ENCODE data around the gene B4GALT5.
"Not testable (repeated sequence)": the region's sequence is repeated elsewhere in the genome, so short reads cannot be mapped to it uniquely, and the experiment has no call there.

Gene B4GALT5

DNA sequence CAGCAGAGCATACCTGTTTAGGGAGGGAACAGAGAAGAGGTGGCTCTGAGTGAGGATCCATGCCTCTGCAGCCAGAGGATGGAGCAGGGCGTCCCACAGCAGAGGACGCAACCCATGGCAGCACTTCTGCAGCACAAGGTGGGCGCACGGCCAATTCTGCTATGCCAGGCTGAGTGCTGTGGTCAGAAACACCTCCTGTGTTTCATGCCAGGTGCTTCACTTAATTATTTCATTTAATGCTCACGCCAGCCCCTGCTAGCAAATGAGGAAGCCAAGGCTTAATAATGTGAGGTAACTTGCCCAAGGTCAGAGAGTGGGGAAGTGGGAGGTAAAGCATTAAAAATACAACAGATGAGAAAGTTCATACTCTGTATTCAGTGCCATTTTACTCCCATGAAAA lies 77.2 kb downstream of the B4GALT5 start:
- H3K27ac ChIP-seq (ENCODE audit: low read depth, low read length, severe bottlenecking), result no peak overlapping the region
- no peak overlapping the region for H3K4me3 ChIP-seq (ENCODE audit: extremely low read depth, insufficient read depth, low read length, poor library complexity, severe bottlenecking)
- H3K9me3 ChIP-seq (ENCODE audit: control insufficient read depth, low read length), result no peaks in the 10 kb centered on the region
- H3K36me3 ChIP-seq (ENCODE audit: control insufficient read depth, insufficient read depth, low read length), result peaks cover 81% of the 10 kb centered on the region
- peaks cover under 1% of the 10 kb centered on the region for H3K4me1 ChIP-seq (ENCODE audit: control insufficient read depth, insufficient read depth, low read length, poor library complexity, severe bottlenecking)
- 87 to 100% methylated on average over 4 of the region's 5 CpGs for WGBS, 2 experiments (ENCODE audit: insufficient coverage in 2 of 2)

GRCh38 chr20:49635866-49636265 lies 77.8 kb downstream of the B4GALT5 start:
- H3K4me1 ChIP-seq (ENCODE audit: control insufficient read depth, insufficient read depth, low read length, poor library complexity, severe bottlenecking), result no peaks in the 10 kb centered on the region
- H3K4me3 ChIP-seq (ENCODE audit: extremely low read depth, insufficient read depth, low read length, poor library complexity, severe bottlenecking), result no peak overlapping the region
- WGBS, 2 experiments (ENCODE audit: insufficient coverage in 2 of 2), result 92 to 93% methylated on average over 9 to 12 of the region's 12 CpGs
- H3K36me3 ChIP-seq (ENCODE audit: control insufficient read depth, insufficient read depth, low read length), result peaks cover 76% of the 10 kb centered on the region
- H3K9me3 ChIP-seq (ENCODE audit: control insufficient read depth, low read length), result no peaks in the 10 kb centered on the region
- no peak overlapping the region for H3K27ac ChIP-seq (ENCODE audit: low read depth, low read length, severe bottlenecking)

DNA sequence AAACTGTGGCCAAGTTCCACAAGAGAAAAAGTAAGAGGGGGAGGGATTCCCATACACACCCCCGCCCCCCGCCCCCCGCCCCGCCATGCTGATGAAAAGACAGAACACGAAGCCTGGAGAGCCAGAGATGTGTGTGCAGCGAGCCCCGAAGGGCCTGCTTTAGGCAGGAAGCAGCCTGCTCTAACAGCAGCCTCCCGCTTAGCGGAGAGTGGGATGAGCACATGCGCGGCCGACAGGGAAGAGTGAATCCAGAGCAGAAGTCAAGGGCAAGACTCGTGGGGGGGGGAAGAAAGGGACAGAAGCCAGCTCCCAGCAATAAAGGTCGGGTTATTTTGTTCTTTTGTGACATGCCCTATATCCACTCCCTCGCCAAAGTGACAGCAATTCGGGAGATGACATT lies 78.5 kb downstream of the B4GALT5 start:
- 83 to 89% methylated on average over 13 to 14 of the region's 16 CpGs for WGBS, 2 experiments (ENCODE audit: insufficient coverage in 2 of 2)
- peaks cover 69% of the 10 kb centered on the region for H3K36me3 ChIP-seq (ENCODE audit: control insufficient read depth, insufficient read depth, low read length)
- H3K4me1 ChIP-seq (ENCODE audit: control insufficient read depth, insufficient read depth, low read length, poor library complexity, severe bottlenecking), result no peaks in the 10 kb centered on the region
- H3K27ac ChIP-seq (ENCODE audit: low read depth, low read length, severe bottlenecking), result no peak overlapping the region
- H3K9me3 ChIP-seq (ENCODE audit: control insufficient read depth, low read length), result no peaks in the 10 kb centered on the region
- H3K4me3 ChIP-seq (ENCODE audit: extremely low read depth, insufficient read depth, low read length, poor library complexity, severe bottlenecking), result no peak overlapping the region

GRCh38 chr20:49634116-49634515 lies 79.6 kb downstream of the B4GALT5 start:
- 83 to 100% methylated on average over 2 of the region's 5 CpGs for WGBS, 2 experiments (ENCODE audit: insufficient coverage in 2 of 2)
- no peak overlapping the region for H3K27ac ChIP-seq (ENCODE audit: low read depth, low read length, severe bottlenecking)
- no peaks in the 10 kb centered on the region for H3K4me1 ChIP-seq (ENCODE audit: control insufficient read depth, insufficient read depth, low read length, poor library complexity, severe bottlenecking)
- H3K4me3 ChIP-seq (ENCODE audit: extremely low read depth, insufficient read depth, low read length, poor library complexity, severe bottlenecking), result no peak overlapping the region
- H3K36me3 ChIP-seq (ENCODE audit: control insufficient read depth, insufficient read depth, low read length), result peaks cover 64% of the 10 kb centered on the region
- H3K9me3 ChIP-seq (ENCODE audit: control insufficient read depth, low read length), result peaks cover under 1% of the 10 kb centered on the region

DNA sequence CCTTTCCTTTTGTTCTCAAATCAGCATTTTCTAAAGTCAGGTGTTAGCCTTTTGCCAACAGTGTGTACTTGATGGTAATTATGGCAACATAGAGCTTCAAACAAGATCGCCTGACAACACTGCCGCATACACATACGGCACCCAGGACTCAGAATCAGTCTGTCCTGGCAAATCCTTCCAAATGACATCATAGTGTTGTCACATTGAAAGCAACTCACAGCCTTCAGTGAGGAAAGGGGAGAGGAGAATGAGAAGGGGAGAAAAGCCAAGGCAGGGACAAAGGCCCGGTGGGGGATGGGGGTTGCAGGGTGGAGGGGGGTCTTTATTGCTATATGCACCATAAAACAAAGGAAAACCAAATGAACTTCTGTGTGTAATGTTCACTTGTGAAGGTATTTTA lies 80.0 kb downstream of the B4GALT5 start:
- Histone ChIP-seq H3K36me3 (ENCODE audit: control insufficient read depth, insufficient read depth, low read length) (peaks cover 64% of the 10 kb centered on the region), H3K27ac (ENCODE audit: low read depth, low read length, severe bottlenecking) (no peak overlapping the region), H3K4me3 (ENCODE audit: extremely low read depth, insufficient read depth, low read length, poor library complexity, severe bottlenecking) (no peak overlapping the region), H3K9me3 (ENCODE audit: control insufficient read depth, low read length) (peaks cover 5% of the 10 kb centered on the region), H3K4me1 (ENCODE audit: control insufficient read depth, insufficient read depth, low read length, poor library complexity, severe bottlenecking) (no peaks in the 10 kb centered on the region)
- WGBS, 2 experiments (ENCODE audit: insufficient coverage in 2 of 2), result 100% methylated on average over 1 to 2 of the region's 4 CpGs

GRCh38 chr20:49633023-49633422 lies 80.7 kb downstream of the B4GALT5 start:
- peaks cover 59% of the 10 kb centered on the region for H3K36me3 ChIP-seq (ENCODE audit: control insufficient read depth, insufficient read depth, low read length)
- WGBS, 2 experiments (ENCODE audit: insufficient coverage in 2 of 2), result 90 to 96% methylated on average over 5 of the region's 5 CpGs
- peaks cover 9% of the 10 kb centered on the region for H3K9me3 ChIP-seq (ENCODE audit: control insufficient read depth, low read length)
- no peak overlapping the region for H3K4me3 ChIP-seq (ENCODE audit: extremely low read depth, insufficient read depth, low read length, poor library complexity, severe bottlenecking)
- H3K27ac ChIP-seq (ENCODE audit: low read depth, low read length, severe bottlenecking), result no peak overlapping the region
- H3K4me1 ChIP-seq (ENCODE audit: control insufficient read depth, insufficient read depth, low read length, poor library complexity, severe bottlenecking), result no peaks in the 10 kb centered on the region

DNA sequence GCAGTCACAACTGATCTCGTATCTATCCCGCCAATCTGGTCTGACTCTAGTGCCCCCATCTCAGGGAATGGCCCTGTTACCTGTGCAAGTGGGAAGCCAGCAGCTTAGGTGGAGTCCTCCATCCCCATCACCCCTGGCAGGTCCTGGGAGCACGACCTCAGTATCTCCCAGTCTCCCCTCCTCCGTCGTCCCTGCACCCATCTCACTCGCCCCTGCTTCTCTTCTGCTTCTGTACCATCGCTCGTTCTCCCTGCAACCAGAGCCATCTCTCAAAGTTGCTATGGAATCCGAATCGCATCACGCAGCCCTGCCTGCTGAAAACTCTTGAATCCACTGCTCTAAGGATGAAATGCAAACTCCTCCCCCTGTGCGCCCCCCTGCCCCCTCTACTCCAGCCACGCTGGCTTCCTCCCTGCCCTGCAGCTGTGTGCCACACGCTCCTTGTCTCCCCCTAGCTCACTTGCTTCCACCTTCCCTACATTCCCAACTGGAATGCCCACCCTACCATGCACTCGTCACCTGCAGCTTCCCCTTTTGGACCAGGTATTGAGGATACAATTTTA lies 81.7 kb downstream of the B4GALT5 start:
- Histone ChIP-seq H3K4me3 (ENCODE audit: extremely low read depth, insufficient read depth, low read length, poor library complexity, severe bottlenecking) (no peak overlapping the region), H3K36me3 (ENCODE audit: control insufficient read depth, insufficient read depth, low read length) (peaks cover 48% of the 10 kb centered on the region), H3K27ac (ENCODE audit: low read depth, low read length, severe bottlenecking) (no peak overlapping the region), H3K9me3 (ENCODE audit: control insufficient read depth, low read length) (peaks cover 9% of the 10 kb centered on the region), H3K4me1 (ENCODE audit: control insufficient read depth, insufficient read depth, low read length, poor library complexity, severe bottlenecking) (no peaks in the 10 kb centered on the region)
- 91 to 94% methylated on average over 7 to 15 of the region's 15 CpGs for WGBS, 2 experiments (ENCODE audit: insufficient coverage in 2 of 2)

DNA sequence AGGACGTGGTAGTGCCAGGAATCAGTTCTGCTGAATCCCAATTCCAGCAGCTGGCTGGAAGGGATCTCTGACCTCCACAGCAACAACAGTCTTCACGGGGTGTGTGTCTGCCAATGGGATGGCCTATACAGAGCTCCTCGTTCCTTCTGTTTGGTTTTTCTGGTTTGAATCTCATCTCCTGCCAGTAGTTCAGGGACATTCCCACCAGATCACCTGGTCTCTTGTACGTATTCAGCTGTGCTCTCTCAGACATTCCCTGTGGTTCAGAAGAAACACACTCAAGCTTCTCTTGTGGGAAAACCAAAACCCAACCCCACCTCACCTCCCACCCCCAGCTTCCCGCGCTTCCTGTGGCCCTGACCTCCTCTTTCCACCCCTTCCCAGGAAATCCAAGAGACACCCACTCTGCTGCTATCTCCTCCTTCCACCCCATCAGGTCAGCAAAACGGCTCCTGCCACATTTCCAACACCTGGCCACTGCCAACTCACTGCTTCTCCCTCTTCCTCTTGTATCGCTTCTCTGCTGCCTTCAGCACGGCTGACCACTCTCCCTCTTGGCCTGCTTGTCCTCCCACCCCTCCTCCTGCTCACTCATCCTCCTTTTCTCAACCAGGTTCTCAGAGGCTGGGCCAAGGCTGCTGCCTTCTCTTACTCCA lies 82.5 kb downstream of the B4GALT5 start:
- no peak overlapping the region for H3K27ac ChIP-seq (ENCODE audit: low read depth, low read length, severe bottlenecking)

GRCh38 chr20:49630396-49630951 lies 83.2 kb downstream of the B4GALT5 start:
- H3K36me3 ChIP-seq (ENCODE audit: control insufficient read depth, insufficient read depth, low read length), result peaks cover 34% of the 10 kb centered on the region
- H3K27ac ChIP-seq (ENCODE audit: low read depth, low read length, severe bottlenecking), result no peak overlapping the region
- WGBS, 2 experiments (ENCODE audit: insufficient coverage in 2 of 2), result 92 to 100% methylated on average over 2 to 6 of the region's 10 CpGs
- H3K9me3 ChIP-seq (ENCODE audit: control insufficient read depth, low read length), result peaks cover 9% of the 10 kb centered on the region
- no peaks in the 10 kb centered on the region for H3K4me1 ChIP-seq (ENCODE audit: control insufficient read depth, insufficient read depth, low read length, poor library complexity, severe bottlenecking)
- no peak overlapping the region for H3K4me3 ChIP-seq (ENCODE audit: extremely low read depth, insufficient read depth, low read length, poor library complexity, severe bottlenecking)

More for the DNA sequence above, 82.5 kb downstream of the B4GALT5 start:
- H3K4me3 ChIP-seq (ENCODE audit: extremely low read depth, insufficient read depth, low read length, poor library complexity, severe bottlenecking), result no peak overlapping the region
- H3K9me3 ChIP-seq (ENCODE audit: control insufficient read depth, low read length), result peaks cover 9% of the 10 kb centered on the region
- WGBS, 2 experiments (ENCODE audit: insufficient coverage in 2 of 2), result 84 to 92% methylated on average over 7 to 8 of the region's 9 CpGs
- no peaks in the 10 kb centered on the region for H3K4me1 ChIP-seq (ENCODE audit: control insufficient read depth, insufficient read depth, low read length, poor library complexity, severe bottlenecking)
- peaks cover 41% of the 10 kb centered on the region for H3K36me3 ChIP-seq (ENCODE audit: control insufficient read depth, insufficient read depth, low read length)

DNA sequence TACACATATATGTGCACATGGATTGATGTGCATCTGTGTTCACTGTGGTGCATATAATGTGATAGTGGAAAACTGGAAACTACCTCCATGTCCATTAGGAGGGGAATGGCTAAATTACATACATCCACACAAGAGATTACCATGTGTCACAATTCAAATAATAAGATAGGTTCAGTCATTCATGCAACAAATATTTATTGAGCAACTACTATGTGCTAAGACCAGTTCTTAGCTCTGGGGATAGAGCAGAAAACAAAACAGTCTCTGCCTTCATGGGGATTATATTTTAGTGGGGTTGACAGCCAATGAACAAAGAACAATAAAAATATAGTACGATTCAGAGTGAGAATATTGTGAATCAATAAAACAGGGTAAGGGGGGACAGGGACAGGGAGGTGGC lies 84.1 kb downstream of the B4GALT5 start:
- Histone ChIP-seq H3K4me3 (ENCODE audit: extremely low read depth, insufficient read depth, low read length, poor library complexity, severe bottlenecking) (no peak overlapping the region), H3K27ac (ENCODE audit: low read depth, low read length, severe bottlenecking) (no peak overlapping the region), H3K4me1 (ENCODE audit: control insufficient read depth, insufficient read depth, low read length, poor library complexity, severe bottlenecking) (no peaks in the 10 kb centered on the region), H3K36me3 (ENCODE audit: control insufficient read depth, insufficient read depth, low read length) (peaks cover 25% of the 10 kb centered on the region), H3K9me3 (ENCODE audit: control insufficient read depth, low read length) (peaks cover 9% of the 10 kb centered on the region)
- 100% methylated on average over 1 of the region's 1 CpG for WGBS, 2 experiments (ENCODE audit: insufficient coverage in 2 of 2)

- H3K9me3 ChIP-seq (ENCODE audit: control insufficient read depth, low read length); H3K4me1 ChIP-seq (ENCODE audit: control insufficient read depth, insufficient read depth, low read length, poor library complexity, severe bottlenecking); H3K4me3 ChIP-seq (ENCODE audit: extremely low read depth, insufficient read depth, low read length, poor library complexity, severe bottlenecking); H3K27ac ChIP-seq (ENCODE audit: low read depth, low read length, severe bottlenecking): not testable (repeated sequence)
- WGBS, 2 experiments (ENCODE audit: insufficient coverage in 2 of 2), result 76 to 100% methylated on average over 2 to 3 of the region's 3 CpGs
- peaks cover 12% of the 10 kb centered on the region for H3K36me3 ChIP-seq (ENCODE audit: control insufficient read depth, insufficient read depth, low read length)
These were observed 85.4 kb downstream of the B4GALT5 start for GRCh38 chr20:49628280-49628679.

Data from mesodermal cell (in vitro differentiated cells).